ENCODE results near the gene DHRS3. TPM values are rescaled to one million over a fixed set of nuclear protein-coding genes. Genes with fewer than 3 reads are reported as not detected.
"Not testable (repeated sequence)": the region's sequence is repeated elsewhere in the genome, so short reads cannot be mapped to it uniquely, and the experiment has no call there.

The DHRS3 gene
- total and polyA plus RNA-seq, 9 donors: 11.4 to 29.0 (median 21.1) TPM

GRCh38 chr1:12657060-12657884 is 39.3 kb upstream of the DHRS3 start:
- 88% methylated on average over 12 of the region's 13 CpGs for WGBS (ENCODE audit: insufficient coverage)
- Histone ChIP-seq H3K36me3 (ENCODE audit: control insufficient read depth, insufficient read depth, low read length) (no peaks in the 10 kb centered on the region), H3K27me3 (ENCODE audit: control insufficient read depth, insufficient read depth, low read length) (no peaks in the 10 kb centered on the region), H3K4me1 (ENCODE audit: control insufficient read depth, insufficient read depth, low read length) (no peaks in the 10 kb centered on the region), H3K9me3 (replicated peaks; ENCODE audit: control insufficient read depth, low read depth, low read length) (no peaks in the 10 kb centered on the region), H3K4me3 (ENCODE audit: low read length) (no peak overlapping the region), H3K27ac (ENCODE audit: low read length) (no peak overlapping the region)
- no peak for DNase-seq

- H3K9me3 ChIP-seq (replicated peaks; ENCODE audit: control insufficient read depth, low read depth, low read length): no peaks in the 10 kb centered on the region
- 75% methylated on average over 1 of the region's 4 CpGs for WGBS (ENCODE audit: insufficient coverage)
- H3K27me3 ChIP-seq (ENCODE audit: control insufficient read depth, insufficient read depth, low read length): no peaks in the 10 kb centered on the region
- no peaks in the 10 kb centered on the region for H3K36me3 ChIP-seq (ENCODE audit: control insufficient read depth, insufficient read depth, low read length)
- H3K27ac ChIP-seq (ENCODE audit: low read length): no peak overlapping the region
- DNase-seq: no peak
- no peaks in the 10 kb centered on the region for H3K4me1 ChIP-seq (ENCODE audit: control insufficient read depth, insufficient read depth, low read length)
- H3K4me3 ChIP-seq (ENCODE audit: low read length): no peak overlapping the region
Observed at GRCh38 chr1:12656575-12656974, 38.6 kb upstream of the DHRS3 start.

- 86% methylated on average over 5 of the region's 8 CpGs for WGBS (ENCODE audit: insufficient coverage)
- Histone ChIP-seq H3K27me3 (ENCODE audit: control insufficient read depth, insufficient read depth, low read length) (peaks cover 2% of the 10 kb centered on the region), H3K36me3 (ENCODE audit: control insufficient read depth, insufficient read depth, low read length) (no peaks in the 10 kb centered on the region), H3K4me3 (ENCODE audit: low read length) (no peak overlapping the region), H3K27ac (ENCODE audit: low read length) (no peak overlapping the region), H3K4me1 (ENCODE audit: control insufficient read depth, insufficient read depth, low read length) (no peaks in the 10 kb centered on the region), H3K9me3 (replicated peaks; ENCODE audit: control insufficient read depth, low read depth, low read length) (no peaks in the 10 kb centered on the region)
- DNase-seq: no peak
Observed at GRCh38 chr1:12654657-12655056, 36.6 kb upstream of the DHRS3 start.

- no peak for DNase-seq
- no peak overlapping the region for H3K27ac ChIP-seq (ENCODE audit: low read length)
- no peaks in the 10 kb centered on the region for H3K4me1 ChIP-seq (ENCODE audit: control insufficient read depth, insufficient read depth, low read length)
- 57% methylated on average over 2 of the region's 4 CpGs for WGBS (ENCODE audit: insufficient coverage)
- H3K4me3 ChIP-seq (ENCODE audit: low read length): no peak overlapping the region
- peaks cover 2% of the 10 kb centered on the region for H3K27me3 ChIP-seq (ENCODE audit: control insufficient read depth, insufficient read depth, low read length)
- H3K9me3 ChIP-seq (replicated peaks; ENCODE audit: control insufficient read depth, low read depth, low read length): no peaks in the 10 kb centered on the region
- H3K36me3 ChIP-seq (ENCODE audit: control insufficient read depth, insufficient read depth, low read length): no peaks in the 10 kb centered on the region
Observed at GRCh38 chr1:12654004-12654567, 36.1 kb upstream of the DHRS3 start.

- Histone ChIP-seq H3K27me3 (ENCODE audit: control insufficient read depth, insufficient read depth, low read length) (peaks cover 2% of the 10 kb centered on the region), H3K4me3 (ENCODE audit: low read length) (no peak overlapping the region), H3K9me3 (replicated peaks; ENCODE audit: control insufficient read depth, low read depth, low read length) (no peaks in the 10 kb centered on the region), H3K4me1 (ENCODE audit: control insufficient read depth, insufficient read depth, low read length) (no peaks in the 10 kb centered on the region), H3K36me3 (ENCODE audit: control insufficient read depth, insufficient read depth, low read length) (no peaks in the 10 kb centered on the region), H3K27ac (ENCODE audit: low read length) (no peak overlapping the region)
- DNase-seq: no peak
- WGBS (ENCODE audit: insufficient coverage): no CpG with 5 or more reads among the region's 5 CpGs
Observed at GRCh38 chr1:12649971-12650421, 32.0 kb upstream of the DHRS3 start.

GRCh38 chr1:12648741-12649140 is 30.7 kb upstream of the DHRS3 start:
- Histone ChIP-seq H3K4me1 (ENCODE audit: control insufficient read depth, insufficient read depth, low read length) (no peaks in the 10 kb centered on the region), H3K4me3 (ENCODE audit: low read length) (no peak overlapping the region), H3K36me3 (ENCODE audit: control insufficient read depth, insufficient read depth, low read length) (no peaks in the 10 kb centered on the region), H3K27me3 (ENCODE audit: control insufficient read depth, insufficient read depth, low read length) (peaks cover 4% of the 10 kb centered on the region), H3K27ac (ENCODE audit: low read length) (no peak overlapping the region), H3K9me3 (replicated peaks; ENCODE audit: control insufficient read depth, low read depth, low read length) (no peaks in the 10 kb centered on the region)
- no peak for DNase-seq
- WGBS (ENCODE audit: insufficient coverage): 43% methylated on average over 1 of the region's 7 CpGs

GRCh38 chr1:12645401-12645800 is 27.4 kb upstream of the DHRS3 start:
- 93% methylated on average over 5 of the region's 9 CpGs for WGBS (ENCODE audit: insufficient coverage)

GRCh38 chr1:12644829-12645228 is 26.8 kb upstream of the DHRS3 start:
- no peaks in the 10 kb centered on the region for H3K4me1 ChIP-seq (ENCODE audit: control insufficient read depth, insufficient read depth, low read length)
- H3K9me3 ChIP-seq (replicated peaks; ENCODE audit: control insufficient read depth, low read depth, low read length): peaks cover 10% of the 10 kb centered on the region
- DNase-seq: no peak
- H3K36me3 ChIP-seq (ENCODE audit: control insufficient read depth, insufficient read depth, low read length): no peaks in the 10 kb centered on the region
- no peak overlapping the region for H3K4me3 ChIP-seq (ENCODE audit: low read length)
- peaks cover 2% of the 10 kb centered on the region for H3K27me3 ChIP-seq (ENCODE audit: control insufficient read depth, insufficient read depth, low read length)
- WGBS (ENCODE audit: insufficient coverage): 83% methylated on average over 2 of the region's 2 CpGs
- H3K27ac ChIP-seq (ENCODE audit: low read length): no peak overlapping the region

More at GRCh38 chr1:12645401-12645800, 27.4 kb upstream of the DHRS3 start:
- not testable (repeated sequence) for H3K27ac ChIP-seq (ENCODE audit: low read length); H3K36me3 ChIP-seq (ENCODE audit: control insufficient read depth, insufficient read depth, low read length); H3K27me3 ChIP-seq (ENCODE audit: control insufficient read depth, insufficient read depth, low read length); H3K4me3 ChIP-seq (ENCODE audit: low read length); H3K9me3 ChIP-seq (replicated peaks; ENCODE audit: control insufficient read depth, low read depth, low read length); DNase-seq; H3K4me1 ChIP-seq (ENCODE audit: control insufficient read depth, insufficient read depth, low read length)

GRCh38 chr1:12644237-12644636 is 26.2 kb upstream of the DHRS3 start:
- H3K36me3 ChIP-seq (ENCODE audit: control insufficient read depth, insufficient read depth, low read length): no peaks in the 10 kb centered on the region
- H3K27ac ChIP-seq (ENCODE audit: low read length): no peak overlapping the region
- peaks cover 14% of the 10 kb centered on the region for H3K9me3 ChIP-seq (replicated peaks; ENCODE audit: control insufficient read depth, low read depth, low read length)
- no peak for DNase-seq
- no CpG with 5 or more reads among the region's 2 CpGs for WGBS (ENCODE audit: insufficient coverage)
- H3K27me3 ChIP-seq (ENCODE audit: control insufficient read depth, insufficient read depth, low read length): peaks cover 2% of the 10 kb centered on the region
- H3K4me1 ChIP-seq (ENCODE audit: control insufficient read depth, insufficient read depth, low read length): no peaks in the 10 kb centered on the region
- no peak overlapping the region for H3K4me3 ChIP-seq (ENCODE audit: low read length)

GRCh38 chr1:12643785-12644184 is 25.8 kb upstream of the DHRS3 start, which contains the start of gene AADACL4:
AADACL4 (plus strand) TSS chr1:12644085; CDS start chr1:12644547, 462 bp downstream.
- Histone ChIP-seq H3K27me3 (ENCODE audit: control insufficient read depth, insufficient read depth, low read length) (peaks cover 2% of the 10 kb centered on the region), H3K4me3 (ENCODE audit: low read length) (no peak within 1 kb of the TSS), H3K27ac (ENCODE audit: low read length) (no peak within 1 kb of the TSS), H3K36me3 (ENCODE audit: control insufficient read depth, insufficient read depth, low read length) (no peaks in the 10 kb centered on the region), H3K9me3 (replicated peaks; ENCODE audit: control insufficient read depth, low read depth, low read length) (peaks cover 14% of the 10 kb centered on the region), H3K4me1 (ENCODE audit: control insufficient read depth, insufficient read depth, low read length) (no peaks in the 10 kb centered on the region)
- no peak for DNase-seq
- no CpG with 5 or more reads among the region's 7 CpGs for WGBS (ENCODE audit: insufficient coverage)
